ENCODE results near the gene SDHA.

DNA sequence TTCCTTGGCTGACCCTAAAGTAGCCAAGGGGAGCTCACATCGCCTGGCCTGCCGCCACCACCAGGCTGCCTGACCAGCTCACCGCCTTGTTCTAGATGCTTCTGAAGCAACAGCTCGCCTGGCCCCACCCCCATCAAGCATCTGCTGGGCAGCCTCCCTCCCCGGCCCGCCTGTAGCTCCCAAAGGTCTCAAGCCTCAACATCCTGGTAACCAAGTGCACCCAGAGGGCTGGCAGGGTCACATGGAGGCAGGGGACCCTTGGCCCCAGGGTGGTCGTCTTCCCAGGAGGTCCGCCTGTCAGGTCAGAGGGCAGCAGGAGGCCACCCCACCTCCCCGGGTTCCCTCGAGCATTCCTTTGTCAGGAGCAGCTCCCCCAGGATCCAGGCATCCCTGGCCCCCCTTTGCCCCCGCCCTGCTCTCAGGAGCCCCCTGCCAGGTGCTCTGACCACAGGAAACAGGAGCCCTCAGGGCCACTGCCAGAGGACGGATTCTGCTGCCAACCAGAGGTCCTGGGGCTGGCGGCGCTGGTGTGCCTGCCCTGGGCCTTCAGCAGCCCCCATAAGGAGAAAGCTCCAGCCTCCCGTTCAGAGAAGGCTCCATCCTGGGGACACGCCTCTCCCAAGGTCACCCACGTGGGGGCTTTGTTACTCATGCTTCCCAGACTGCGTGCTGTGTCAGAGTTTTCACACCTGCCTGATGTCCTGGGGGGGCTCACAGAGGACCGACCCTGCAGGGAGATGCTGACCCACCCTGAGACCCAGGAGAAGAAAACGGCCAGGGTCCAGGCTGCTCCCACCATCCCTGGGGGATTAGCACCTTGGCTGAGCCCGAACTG lies 30.3 kb upstream of the SDHA start:
- TF ChIP-seq, protein P1, sequence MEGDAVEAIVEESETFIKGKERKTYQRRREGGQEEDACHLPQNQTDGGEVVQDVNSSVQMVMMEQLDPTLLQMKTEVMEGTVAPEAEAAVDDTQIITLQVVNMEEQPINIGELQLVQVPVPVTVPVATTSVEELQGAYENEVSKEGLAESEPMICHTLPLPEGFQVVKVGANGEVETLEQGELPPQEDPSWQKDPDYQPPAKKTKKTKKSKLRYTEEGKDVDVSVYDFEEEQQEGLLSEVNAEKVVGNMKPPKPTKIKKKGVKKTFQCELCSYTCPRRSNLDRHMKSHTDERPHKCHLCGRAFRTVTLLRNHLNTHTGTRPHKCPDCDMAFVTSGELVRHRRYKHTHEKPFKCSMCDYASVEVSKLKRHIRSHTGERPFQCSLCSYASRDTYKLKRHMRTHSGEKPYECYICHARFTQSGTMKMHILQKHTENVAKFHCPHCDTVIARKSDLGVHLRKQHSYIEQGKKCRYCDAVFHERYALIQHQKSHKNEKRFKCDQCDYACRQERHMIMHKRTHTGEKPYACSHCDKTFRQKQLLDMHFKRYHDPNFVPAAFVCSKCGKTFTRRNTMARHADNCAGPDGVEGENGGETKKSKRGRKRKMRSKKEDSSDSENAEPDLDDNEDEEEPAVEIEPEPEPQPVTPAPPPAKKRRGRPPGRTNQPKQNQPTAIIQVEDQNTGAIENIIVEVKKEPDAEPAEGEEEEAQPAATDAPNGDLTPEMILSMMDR (IDR thresholded peaks at IDR 0.05): no peak
- TF ChIP-seq EZH2 (IDR thresholded peaks at IDR 0.05; ENCODE audit: borderline replicate concordance, insufficient read depth, low read depth, low read length, poor library complexity, severe bottlenecking): no peak

Data from B cell (primary cell).